Pancreas (tissue), 10 donors: ENCODE results near the gene CDKN1C. TPM values are rescaled to one million over a fixed set of nuclear protein-coding genes. Genes with fewer than 3 reads are reported as not detected.

ENCODE experiments used
- ATAC-seq, 4 donors: fragments of 200-7000 bp; cut with Tn5 transposase; one replicate each; pipeline versions ENCODE4 v1.8.0 to v1.9.1; 2020; ENCODE audit warnings: mild to moderate bottlenecking in 4 of 4, moderate library complexity in 4 of 4
- DNase-seq, 6 donors: peaks; one replicate each; pipeline ENCODE4 v3.0.0-alpha.2; 2020
- FAIRE-seq: peaks from 2 replicates; lab custom pipeline; 2012; peaks lifted over from hg19 to GRCh38; lab: Jason Lieb, UNC
- H3K27ac ChIP-seq, 4 donors: fragments of 200-600 bp; sonication (generic); 1 replicate in 3 of 4; 2 replicates in 1 of 4; pipeline versions ENCODE4 v1.5.0 to v1.8.0; 2020
- H3K27me3 ChIP-seq, 4 donors: fragments of 200-600 bp; one replicate each; pipeline ENCODE4 v1.8.0; 2021
- H3K36me3 ChIP-seq, 3 donors: fragments of 200-600 bp; sonication (generic) in 1 of 3; one replicate each; pipeline versions ENCODE4 v1.5.0 to v1.8.0; 2020 to 2021
- H3K4me1 ChIP-seq, 3 donors: fragments of 200-600 bp; one replicate each; pipeline ENCODE4 v1.8.0; 2021
- H3K4me3 ChIP-seq, 4 donors: fragments of 200-600 bp; sonication (generic) in 2 of 4; one replicate each; pipeline versions ENCODE4 v1.5.0 to v1.8.0; 2020 to 2021
- H3K9me3 ChIP-seq, 4 donors: fragments of 200-600 bp; one replicate each; pipeline ENCODE4 v1.8.0; 2021
- WGBS, 2 donors: extraction: QIAGEN DNeasy Blood & Tissue Kit; methylation state at CpG; one replicate each; pipeline ENCODE4 v1.1.7; 2013; 5-methylcytosine and 5-hydroxymethylcytosine counted together
- intact Hi-C, 3 donors: fragments of 100-400 bp; cut with DNase I; formaldehyde crosslinking; loops; one replicate each; pipeline versions ENCODE4 v1.11.1 to v1.14.2; 2022
- polyA plus RNA-seq, 2 donors: library from polyadenylated mRNA; stranded (reverse); fragments of 200-250 nt; gene quantifications; one replicate each; pipeline ENCODE4 v1.2.3, GENCODE V29; 2013
- total RNA-seq, 6 donors: library from RNA; stranded (reverse); fragmentation: NEBNext Ultra II Directional in 4 of 6; extraction: Animal tissue kit (Norgen Biotek cat#: 25700) in 4 of 6; gene quantifications; one replicate each; pipeline versions ENCODE4 v1.2.1 to v1.2.4, GENCODE V29; 2021 to 2023
- TF ChIP-seq, protein P1 (sequence below), 4 donors: fragments of 200-600 bp; sonication (generic) in 3 of 4; IDR thresholded peaks; one replicate each; pipeline versions ENCODE4 v1.5.0 to v1.8.0; 2021; ENCODE audit warnings: antibody characterized with exemption in 4 of 4
- donor health status: healthy with polysubstance abuse.
- donor health status: DM: no; HTN: no; CAD: no; lungs with moderate emphysema.
- donor health status: DM: no; HTN: no; CAD: no.
- donor health status: control.
- donor health status: control.
- donor health status: Bipolar disorder and iron deficiency.
- donor health status: DM: yes; HTN: yes; CAD: no.
- donor health status: DM: no; HTN: no; CAD: no.
- donor health status: DM: no; HTN: no; CAD: no.
- donor health status: DM: yes; HTN: yes; CAD: no.

The CDKN1C gene
- total and polyA plus RNA-seq, 8 donors, result 9.2 to 71.4 (median 20.0) TPM

DNA sequence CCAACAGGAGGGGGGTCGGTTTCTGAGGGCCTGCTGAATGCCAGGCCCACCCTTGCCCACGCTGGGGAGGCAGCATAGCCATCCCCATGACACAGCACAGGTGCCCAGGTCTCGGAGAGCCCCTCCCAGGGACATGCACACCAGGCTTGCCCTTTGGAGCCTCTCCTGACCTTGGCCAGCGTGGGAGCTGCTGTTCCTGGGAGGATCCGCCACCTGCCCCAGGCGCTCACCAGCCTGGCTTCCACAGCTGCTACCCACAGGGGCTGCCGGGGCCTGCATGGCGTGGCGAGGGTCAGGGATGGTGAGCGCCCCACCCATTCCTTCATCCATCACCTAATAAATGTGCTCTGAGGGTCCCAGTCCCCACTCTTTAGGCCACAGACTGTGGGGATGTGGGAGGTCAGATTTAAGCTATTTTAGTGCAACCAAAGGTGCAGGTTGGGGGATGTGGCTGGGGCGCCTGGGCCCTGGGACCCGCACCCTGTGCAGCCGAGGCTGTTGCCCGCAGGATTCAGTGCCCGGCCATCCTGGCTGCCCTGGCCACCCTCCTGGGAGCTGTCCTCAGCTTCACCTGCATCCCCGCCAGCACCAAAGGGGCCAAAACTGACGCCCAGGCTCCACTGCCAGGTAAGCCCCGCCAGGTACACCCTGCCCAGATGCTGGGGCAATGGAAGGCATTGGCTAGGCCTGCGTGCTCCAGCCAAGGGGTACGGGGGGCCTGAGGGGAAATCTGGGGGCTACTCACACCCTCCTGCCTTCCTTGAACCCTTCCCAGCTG, 30.7 kb upstream of the CDKN1C start:
- 83 to 88% methylated on average over 20 of the region's 20 CpGs for WGBS, 2 donors
- ATAC-seq (no peak), DNase-seq (peak in 2 of 6 donors; percentile 26 to 68), FAIRE-seq (no peak)
- H3K4me3 ChIP-seq, result no peak overlapping the region
- H3K27ac ChIP-seq, result no peak overlapping the region
- intact Hi-C loops, result no loop called here
- H3K27me3 ChIP-seq, result no peaks in the 10 kb centered on the region
- H3K36me3 ChIP-seq, result no peaks in the 10 kb centered on the region
- TF ChIP-seq, protein P1, sequence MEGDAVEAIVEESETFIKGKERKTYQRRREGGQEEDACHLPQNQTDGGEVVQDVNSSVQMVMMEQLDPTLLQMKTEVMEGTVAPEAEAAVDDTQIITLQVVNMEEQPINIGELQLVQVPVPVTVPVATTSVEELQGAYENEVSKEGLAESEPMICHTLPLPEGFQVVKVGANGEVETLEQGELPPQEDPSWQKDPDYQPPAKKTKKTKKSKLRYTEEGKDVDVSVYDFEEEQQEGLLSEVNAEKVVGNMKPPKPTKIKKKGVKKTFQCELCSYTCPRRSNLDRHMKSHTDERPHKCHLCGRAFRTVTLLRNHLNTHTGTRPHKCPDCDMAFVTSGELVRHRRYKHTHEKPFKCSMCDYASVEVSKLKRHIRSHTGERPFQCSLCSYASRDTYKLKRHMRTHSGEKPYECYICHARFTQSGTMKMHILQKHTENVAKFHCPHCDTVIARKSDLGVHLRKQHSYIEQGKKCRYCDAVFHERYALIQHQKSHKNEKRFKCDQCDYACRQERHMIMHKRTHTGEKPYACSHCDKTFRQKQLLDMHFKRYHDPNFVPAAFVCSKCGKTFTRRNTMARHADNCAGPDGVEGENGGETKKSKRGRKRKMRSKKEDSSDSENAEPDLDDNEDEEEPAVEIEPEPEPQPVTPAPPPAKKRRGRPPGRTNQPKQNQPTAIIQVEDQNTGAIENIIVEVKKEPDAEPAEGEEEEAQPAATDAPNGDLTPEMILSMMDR (IDR thresholded peaks at IDR 0.05), result no peak
- H3K4me1 ChIP-seq, result peaks cover 20 to 23% (median 21%) of the 10 kb centered on the region in 3 donors
- H3K9me3 ChIP-seq, result no peaks in the 10 kb centered on the region

DNA sequence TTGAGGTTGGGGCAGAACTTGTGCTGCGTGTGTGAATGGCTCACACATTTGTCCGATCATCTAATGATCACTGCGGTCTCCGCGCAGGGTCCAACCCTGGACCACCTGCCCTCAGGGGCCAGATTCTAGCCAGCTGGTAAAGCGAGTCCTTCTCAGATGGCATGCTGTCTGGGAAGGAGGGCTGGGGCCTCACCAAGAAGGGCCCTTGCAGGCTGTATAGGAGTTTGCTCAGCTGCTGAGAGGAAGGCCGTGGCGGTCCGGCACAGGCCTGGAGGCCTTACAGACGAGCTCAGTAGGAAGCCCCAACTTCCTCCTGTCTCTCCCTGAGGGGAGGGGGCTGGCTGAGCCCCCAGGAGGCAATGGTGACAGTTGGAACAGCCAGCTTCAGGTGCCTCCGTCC, 29.9 kb upstream of the CDKN1C start:
- H3K27ac ChIP-seq, result no peak overlapping the region
- peaks cover 22 to 28% (median 23%) of the 10 kb centered on the region in 3 donors for H3K4me1 ChIP-seq
- no peak overlapping the region for H3K4me3 ChIP-seq
- intact Hi-C loops, result no loop called here
- WGBS, 2 donors, result 92% methylated on average over 11 of the region's 11 CpGs
- H3K36me3 ChIP-seq, result no peaks in the 10 kb centered on the region
- TF ChIP-seq, protein P1 (IDR thresholded peaks at IDR 0.05), result no peak
- H3K9me3 ChIP-seq, result no peaks in the 10 kb centered on the region
- no peaks in the 10 kb centered on the region for H3K27me3 ChIP-seq
- FAIRE-seq (no peak), ATAC-seq (no peak), DNase-seq (peak in 1 of 6 donors; percentile 54)

DNA sequence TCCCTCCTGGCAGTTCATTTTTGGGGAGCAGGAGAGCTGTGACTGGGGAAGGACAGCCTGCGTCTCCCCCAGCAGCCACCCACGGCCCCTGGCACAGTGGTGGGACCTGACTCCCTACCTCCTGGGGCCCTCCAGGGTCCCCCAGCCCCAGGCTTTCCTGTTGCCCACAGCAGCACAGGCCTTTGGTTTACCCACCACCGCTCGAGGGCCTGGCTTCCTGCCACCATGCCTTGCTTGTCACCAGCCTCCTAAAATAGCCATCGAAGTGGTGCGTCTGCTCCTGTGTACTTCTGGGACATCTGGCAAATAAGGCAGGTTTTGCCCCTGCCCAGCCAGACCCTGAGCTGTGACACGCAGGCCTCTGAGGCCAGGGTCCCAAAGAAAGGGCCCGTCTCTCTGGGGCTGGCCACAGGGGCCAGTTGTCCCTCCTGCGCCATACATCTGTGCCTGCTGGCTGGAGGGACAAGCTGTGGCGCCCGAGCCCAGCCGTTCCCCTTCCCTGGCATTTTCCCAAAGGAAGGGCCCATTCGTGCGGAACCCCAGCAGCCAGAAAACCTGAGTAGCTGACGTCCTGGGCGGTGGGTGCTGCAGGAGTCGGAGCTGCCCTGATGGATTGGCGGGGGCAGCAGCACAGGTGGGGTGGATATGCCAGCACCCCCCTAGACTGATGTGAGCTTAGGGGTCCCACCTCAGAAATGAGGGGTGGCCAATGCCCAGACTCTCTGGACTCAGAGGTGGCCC, 29.1 kb upstream of the CDKN1C start:
- FAIRE-seq, result no peak
- TF ChIP-seq, protein P1 (IDR thresholded peaks at IDR 0.05), result no peak
- Histone ChIP-seq H3K27ac (no peak overlapping the region), H3K4me1 (peaks cover 22 to 28% (median 23%) of the 10 kb centered on the region in 3 donors), H3K9me3 (no peaks in the 10 kb centered on the region), H3K27me3 (no peaks in the 10 kb centered on the region), H3K36me3 (no peaks in the 10 kb centered on the region), H3K4me3 (no peak overlapping the region)
- ATAC-seq, result no peak
- intact Hi-C loops, result no loop called here
- peak in 2 of 6 donors; percentile 48 to 77 for DNase-seq
- 90% methylated on average over 18 of the region's 18 CpGs for WGBS, 2 donors

DNA sequence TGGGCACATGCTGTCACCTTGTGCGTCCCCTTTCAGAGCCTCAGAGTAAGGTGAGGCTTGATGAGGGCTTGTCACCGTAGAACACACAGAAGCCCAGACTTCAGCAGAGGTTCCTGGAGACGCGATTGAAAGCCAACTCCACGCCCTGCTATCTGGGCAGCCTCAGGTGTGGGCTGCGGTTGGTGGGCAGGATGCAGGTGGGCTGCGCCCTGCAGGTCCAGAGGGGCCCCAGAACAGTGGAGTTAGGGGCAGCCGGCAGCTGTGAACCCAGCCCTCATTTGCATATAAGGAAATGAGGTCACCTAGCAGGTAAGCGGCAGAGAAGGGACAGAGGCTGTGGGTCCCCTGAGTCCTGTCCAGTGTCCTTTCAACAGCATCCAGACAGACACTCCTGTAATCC, 28.2 kb upstream of the CDKN1C start:
- FAIRE-seq, result no peak
- DNase-seq, result peak in 2 of 6 donors; percentile 23 to 28
- peak overlapping the region in 2 of 4 donors; percentile 83 to 93 for H3K27ac ChIP-seq
- intact Hi-C loops, result no loop called here
- H3K36me3 ChIP-seq, result no peaks in the 10 kb centered on the region
- no peaks in the 10 kb centered on the region for H3K27me3 ChIP-seq
- no peak for ATAC-seq
- WGBS, 2 donors, result 87 to 91% methylated on average over 9 of the region's 9 CpGs
- TF ChIP-seq, protein P1 (IDR thresholded peaks at IDR 0.05), result no peak
- H3K9me3 ChIP-seq, result no peaks in the 10 kb centered on the region
- peaks cover 22 to 28% (median 23%) of the 10 kb centered on the region in 3 donors for H3K4me1 ChIP-seq
- no peak overlapping the region for H3K4me3 ChIP-seq
